Hypothalamus (tissue), 51 donors: ENCODE results near the gene EFL1.
A peak's percentile ranks its signal among the peaks of the same experiment; 100 is the strongest.

ENCODE experiments used
- DNase-seq, 51 donors: peaks; one replicate each; lab custom pipeline; 2025; lab: John Stamatoyannopoulos, UW

EFL1 gene

DNA sequence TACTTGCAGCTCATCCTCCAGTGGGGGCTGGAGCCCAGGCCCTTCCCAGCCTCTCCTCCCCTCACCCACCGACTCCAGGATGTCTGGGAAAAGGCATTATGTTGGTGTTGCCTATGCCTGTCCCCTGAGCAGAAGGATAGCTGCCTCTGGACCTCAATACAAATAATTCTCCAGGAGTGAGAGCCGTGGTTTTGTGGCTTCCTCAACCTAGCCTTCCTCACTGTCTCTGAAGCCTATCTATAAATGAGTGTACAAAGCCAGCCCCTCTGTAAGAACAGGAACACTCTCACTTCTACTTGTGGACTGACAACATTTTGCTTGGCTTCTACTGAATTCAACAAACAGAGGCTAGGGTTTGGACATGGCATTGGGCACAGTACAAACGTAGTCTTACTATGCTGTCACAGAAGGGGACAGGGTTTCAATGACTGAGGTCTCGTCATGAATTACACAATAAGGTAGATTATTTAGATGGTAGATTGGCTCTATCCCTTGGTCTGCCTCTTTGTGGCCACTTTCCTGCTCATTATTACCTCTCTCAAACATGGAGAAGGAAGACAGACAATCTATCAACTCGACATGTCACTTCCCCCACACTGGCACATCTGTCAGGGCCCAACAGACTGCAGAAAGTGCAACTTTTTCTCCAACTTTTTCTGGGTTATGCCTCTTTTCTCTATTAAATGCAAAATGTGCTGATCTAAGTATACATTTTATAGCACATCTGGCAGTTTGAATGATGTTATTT lies 134.0 kb downstream of the EFL1 start:
- DNase-seq = no peak

DNA sequence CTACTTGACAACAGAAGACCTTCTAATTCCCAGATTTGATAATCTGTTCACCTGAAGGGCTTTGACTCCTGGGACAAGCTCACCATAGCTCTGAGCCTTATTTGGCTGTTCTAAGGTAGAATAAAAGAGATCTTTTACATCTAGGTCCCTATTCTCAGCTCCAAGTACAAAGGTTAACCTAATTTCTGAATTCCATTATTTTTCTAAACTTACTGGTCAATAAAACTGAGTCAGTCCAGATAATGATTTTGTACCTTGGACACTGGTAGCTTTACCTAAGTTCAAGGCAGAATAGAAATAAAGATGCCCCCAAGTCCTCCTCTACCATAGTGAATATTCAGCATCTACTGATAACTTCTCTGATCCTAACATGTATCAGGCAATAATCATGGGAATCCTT lies 135.0 kb downstream of the EFL1 start:
- DNase-seq = no peak

DNA sequence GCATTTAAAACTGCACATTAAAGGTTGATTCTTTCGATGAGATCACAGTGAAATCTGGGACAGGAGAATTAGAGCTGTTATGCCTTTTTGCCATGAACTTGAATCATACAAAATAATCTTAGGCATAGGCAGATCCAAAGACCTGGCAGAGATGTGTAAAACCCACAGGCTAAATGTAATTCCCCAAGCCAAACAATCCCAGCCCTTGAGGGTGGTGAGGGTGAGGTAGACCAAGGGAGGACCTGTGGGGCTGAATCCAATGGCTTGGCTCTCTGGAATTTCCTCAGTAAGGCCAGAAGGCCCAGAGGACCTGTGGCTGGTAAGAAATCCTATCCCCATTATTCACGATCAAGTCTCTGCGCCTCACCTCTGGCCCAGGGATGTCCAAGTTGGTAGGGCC lies 136.2 kb downstream of the EFL1 start:
- no peak for DNase-seq

DNA sequence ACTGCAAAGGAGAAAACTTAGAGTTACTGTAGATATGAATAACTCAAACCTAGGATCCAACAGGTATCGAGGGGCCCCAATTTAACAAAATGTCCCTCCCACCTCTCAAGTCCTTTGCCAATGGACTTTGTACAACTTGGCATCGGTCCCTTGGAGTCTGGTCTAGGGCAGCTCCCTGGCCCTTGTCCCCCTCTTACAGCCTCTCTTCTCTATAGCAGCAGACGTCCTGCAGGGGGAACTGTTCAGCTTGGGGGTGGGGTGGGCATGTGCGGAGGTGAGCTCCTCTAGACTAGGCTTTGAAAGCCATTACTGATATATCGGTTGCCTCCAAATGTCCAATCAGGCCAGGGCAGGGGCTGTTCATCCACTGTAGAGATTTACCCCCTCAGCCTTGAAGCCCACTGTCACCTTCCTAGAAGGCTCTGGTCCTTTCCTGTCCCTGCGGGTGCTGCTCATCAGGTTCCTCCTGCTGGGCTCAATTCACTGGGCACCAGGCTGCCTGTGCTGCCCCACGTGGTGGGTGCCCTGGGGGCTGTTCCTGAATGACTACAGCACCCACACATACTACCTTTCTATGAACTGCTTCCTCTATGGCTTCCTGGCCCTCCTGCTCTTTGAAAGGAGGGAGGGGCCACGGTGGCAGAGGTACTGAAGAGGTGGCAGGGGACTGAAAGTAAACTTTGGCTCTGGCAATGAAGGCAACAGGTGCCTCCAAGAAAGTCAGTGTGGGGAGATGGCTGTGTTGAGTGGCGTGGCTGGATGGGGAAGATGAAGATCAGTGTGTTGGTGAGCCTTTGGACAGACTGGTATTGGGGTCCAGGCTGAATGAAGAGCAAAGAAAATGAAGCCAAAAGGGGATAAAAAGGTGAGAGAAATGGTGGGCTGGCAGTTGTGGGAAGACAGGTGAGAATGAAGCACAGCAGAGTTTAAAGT lies 137.9 kb downstream of the EFL1 start:
- DNase-seq = no peak

DNA sequence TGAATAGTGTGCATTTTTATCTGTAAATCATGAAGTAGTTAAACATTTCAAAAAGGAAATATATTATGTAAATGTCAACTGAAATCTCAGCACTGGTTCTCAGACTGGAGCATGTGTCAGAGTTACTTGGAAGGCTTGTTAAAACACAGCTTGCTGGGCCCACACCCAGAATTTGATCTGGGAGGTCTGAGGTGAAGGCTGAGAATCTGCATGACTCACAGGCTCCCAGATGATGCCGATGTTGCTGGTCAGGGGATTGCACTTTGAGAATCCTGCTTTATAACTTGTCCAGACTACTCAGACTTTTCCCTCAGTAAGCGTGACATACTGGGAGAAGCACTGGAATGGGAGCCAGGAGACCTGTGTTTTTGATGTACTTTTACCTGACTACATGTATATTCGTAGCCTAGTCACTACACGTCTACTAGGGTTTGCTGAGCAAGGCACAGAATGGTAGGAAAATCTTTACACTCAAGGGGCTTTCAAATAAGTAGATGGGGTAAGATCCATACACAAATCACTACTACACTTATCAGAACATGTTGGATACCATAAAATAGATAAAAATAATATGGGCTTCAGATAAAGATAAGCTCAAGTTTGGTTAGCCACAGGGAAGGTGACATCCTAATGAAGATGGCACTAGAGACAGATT lies 139.7 kb downstream of the EFL1 start:
- DNase-seq = no peak

DNA sequence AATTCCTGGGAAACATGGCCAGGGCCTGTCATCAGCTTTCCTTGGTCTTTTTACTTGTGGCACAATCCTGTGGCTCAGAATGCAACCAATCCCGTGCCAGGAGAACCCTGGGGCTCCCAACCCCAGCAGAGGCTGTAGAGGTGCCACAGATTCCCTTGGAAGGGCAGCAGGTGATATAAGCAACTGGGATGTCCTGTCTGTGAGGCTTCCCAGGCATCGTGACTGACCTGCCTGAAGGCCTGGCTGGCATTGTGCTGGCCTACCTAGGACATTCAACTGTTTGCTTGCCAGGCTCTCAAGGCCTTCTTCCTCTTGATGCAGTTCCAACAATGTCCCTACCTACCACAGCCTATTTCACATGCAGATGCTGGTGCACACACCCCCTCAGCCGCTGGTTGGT lies 144.5 kb downstream of the EFL1 start:
- no peak for DNase-seq

DNA sequence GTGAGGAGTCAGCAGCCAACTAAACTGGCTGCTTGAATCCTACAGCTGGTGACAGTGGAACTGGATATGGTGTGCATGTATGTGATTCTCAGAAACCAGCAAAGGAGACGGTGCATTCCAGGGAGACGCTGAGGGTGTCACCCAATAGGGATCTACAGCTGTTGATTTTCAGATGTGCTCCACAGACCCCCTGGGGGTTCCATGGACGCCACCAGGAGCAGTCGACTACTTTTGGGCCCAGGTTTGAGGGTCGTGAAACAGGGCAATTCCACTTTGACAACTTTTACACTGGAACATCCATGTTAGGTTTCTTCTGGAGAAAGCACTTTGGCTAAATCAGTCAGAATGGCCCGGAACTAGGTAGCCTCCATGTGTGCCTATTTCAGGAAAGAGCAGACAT lies 145.2 kb downstream of the EFL1 start:
- DNase-seq = no peak

DNA sequence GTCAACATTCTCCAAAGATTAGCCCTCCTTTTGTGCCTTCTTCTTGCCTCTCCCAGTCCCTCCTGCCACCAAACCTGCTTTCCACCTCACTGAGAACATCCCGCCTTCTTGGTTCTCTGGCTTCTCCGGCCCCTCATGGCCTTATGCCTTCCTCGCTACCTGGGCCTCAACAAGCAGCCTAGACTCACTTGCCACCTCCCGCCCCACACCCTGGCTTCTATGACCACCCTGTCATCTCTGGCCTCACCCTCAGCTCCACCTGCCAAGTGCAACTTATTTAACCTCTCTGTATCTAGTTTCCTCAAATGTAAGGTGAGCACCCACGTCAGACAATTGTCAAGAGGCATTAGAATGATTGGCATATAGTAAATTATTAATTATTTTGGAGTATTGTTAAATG lies 147.9 kb downstream of the EFL1 start:
- DNase-seq = no peak

DNA sequence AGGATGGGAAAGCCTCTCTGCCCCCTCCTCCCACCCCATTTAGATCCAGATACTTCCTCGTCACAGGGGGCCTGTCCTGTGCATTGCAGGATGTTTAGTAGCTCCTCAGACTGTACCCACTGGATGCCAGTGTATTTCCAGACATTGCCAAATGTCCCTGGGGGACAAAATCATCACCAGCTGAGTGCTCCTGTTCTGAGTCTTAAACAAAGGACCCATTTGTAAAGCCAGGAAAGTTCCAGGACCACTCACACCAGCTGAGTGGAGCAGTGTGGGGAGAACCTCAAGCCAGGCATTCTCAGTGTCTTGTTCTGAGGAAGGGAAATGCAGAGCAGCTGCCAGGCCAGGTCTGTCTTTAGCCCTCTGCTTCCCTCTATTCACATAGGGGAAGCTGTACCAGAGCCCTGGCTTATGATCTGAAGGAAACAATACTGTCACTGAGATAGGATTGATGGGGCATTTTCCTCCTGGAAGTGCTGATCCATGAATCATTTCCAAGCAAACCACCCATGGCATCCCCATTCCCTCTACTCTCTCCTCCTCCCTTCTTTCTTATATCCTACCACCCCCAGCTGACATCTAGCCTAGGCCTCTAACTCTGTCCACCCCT lies 149.3 kb downstream of the EFL1 start:
- DNase-seq = no peak

DNA sequence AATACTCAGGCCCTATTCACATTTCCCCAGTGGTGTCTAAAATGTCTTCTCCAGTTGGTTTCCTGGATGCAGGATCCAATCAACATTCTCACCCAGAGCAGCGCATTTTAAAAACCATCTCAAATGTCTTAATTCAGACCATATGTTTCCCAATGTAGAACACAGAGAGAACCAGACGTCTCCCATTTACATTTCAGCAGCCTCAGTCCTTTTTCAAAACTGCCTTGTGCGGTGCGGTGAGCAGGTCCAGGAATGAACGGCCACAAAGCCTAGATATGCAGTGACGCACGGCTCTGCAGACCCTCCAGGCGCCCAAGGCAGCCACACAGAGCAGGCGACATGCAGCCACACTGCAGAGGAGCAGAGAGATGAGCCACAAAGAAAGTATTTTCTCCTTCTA lies 150.6 kb downstream of the EFL1 start:
- no peak for DNase-seq

DNA sequence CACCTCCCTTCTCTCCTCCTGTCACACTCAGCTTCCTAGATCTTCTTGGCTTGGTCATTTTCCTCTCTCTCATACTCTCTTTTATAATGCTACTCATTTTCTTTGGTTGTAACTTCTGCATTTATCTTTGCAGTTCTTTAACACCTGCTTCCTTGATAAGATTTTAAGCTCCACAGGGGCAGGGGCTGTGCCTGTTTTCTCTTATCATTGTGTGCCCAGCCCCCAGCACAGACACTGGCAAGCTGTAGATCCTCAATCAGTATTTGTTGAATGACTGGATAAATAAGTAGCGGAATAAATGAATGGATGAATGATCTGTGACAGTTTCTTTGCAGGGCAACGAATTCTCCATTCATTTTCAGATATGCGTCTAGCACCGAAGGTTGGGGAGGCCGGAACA lies 152.4 kb downstream of the EFL1 start:
- no peak for DNase-seq

DNA sequence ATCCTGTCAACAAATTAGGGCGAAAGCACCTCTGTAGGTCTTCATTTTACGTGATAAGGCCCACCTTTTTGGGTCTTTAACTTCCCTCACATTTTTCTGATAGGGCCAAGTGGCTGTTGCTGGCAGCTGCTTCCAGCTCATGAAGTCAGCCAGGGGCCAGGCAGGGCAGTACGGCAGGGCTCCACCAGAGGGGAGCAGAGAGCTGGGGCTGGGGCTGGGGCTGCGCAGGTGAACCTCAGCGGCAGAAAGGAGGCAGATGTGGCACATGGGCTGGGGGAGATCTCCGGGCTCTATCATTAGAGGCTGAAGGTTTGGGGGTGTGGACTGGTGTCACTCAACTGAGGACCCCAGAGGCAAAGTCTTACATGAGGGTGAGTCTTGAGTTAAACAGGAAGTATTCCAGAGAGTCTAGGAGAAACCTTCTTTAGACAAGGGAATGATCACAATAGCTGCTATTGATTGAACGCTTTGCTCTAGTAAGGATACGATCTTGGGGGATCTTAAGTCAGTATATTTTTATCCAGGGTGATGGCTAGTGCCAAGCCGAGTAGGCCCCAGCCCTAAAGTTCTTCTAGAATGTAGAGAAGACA lies 153.9 kb downstream of the EFL1 start:
- peak in 17 of 51 donors; percentile 0 to 52 (median 5) for DNase-seq

DNA sequence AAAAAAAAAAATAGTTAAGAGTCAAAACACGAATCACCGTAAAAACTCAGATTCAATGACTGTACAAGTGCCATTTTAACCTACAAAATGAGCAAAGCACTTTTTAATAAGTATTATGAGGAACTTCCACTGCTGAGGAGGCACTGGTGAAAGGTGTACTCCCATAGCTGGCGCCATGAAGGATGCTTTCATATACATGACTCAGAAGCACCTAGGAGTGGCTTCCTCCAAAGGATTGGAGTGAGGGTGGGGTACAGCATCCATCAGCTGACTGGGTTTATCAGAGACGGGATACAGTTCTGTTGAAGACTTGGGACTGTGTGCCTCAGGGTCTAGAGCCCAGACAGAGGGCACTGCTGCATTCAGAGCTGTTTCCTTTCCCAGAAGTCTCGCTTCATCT lies 155.9 kb downstream of the EFL1 start:
- no peak for DNase-seq

DNA sequence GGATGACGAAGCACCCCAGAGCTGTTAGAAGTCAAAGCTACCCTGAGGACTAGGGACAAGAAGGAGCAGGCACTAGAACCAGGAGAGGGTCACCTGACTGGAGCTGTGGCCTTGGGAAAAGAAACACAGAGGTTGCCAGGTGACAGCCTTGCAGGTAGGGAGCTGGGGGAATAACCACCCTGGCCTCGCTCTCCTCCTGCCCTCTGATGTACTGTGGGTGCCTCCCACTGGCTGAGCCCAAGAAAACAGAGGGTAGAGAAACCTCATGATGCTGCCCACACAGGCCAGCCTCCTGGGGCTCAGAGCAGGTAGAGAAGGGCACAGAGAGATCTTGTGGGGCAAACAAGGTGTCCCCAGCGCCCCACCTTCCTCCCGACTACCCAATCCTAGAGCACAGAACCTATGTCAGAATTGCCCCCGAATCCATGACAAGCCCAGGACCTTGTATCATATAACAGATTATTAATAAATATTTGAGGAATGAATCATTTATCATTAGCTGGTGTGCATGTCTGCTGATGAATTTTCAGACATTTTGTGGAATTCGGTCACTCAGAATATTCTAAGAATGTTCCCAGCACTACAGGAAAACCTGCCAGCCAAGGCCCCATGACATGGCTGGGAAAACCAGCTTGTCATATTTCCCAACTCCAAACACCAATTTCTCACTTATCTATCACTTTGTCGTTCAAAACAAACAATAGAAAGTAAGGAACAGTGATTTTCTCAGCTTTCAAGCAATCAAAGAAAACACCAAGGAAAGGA lies 156.9 kb downstream of the EFL1 start:
- no peak for DNase-seq

DNA sequence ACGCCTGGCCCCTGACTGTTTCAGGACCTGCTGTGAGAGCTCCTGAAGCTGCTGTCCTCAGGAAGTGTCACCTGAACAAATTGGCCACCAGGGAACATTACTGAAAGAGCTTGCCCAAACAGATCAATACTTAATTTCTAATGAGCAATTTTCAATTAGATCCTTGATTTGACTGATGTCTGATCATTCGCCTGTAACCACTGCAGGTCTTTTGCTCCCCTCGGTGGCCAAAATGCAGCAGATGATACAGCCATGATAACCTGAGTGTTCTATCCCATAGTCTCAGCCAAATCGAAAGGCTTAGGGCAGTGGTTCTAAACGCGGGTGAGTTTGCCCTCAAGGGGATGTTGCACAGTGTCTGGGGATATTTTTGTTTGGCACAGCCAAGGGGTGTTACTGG lies 159.1 kb downstream of the EFL1 start:
- DNase-seq = no peak

DNA sequence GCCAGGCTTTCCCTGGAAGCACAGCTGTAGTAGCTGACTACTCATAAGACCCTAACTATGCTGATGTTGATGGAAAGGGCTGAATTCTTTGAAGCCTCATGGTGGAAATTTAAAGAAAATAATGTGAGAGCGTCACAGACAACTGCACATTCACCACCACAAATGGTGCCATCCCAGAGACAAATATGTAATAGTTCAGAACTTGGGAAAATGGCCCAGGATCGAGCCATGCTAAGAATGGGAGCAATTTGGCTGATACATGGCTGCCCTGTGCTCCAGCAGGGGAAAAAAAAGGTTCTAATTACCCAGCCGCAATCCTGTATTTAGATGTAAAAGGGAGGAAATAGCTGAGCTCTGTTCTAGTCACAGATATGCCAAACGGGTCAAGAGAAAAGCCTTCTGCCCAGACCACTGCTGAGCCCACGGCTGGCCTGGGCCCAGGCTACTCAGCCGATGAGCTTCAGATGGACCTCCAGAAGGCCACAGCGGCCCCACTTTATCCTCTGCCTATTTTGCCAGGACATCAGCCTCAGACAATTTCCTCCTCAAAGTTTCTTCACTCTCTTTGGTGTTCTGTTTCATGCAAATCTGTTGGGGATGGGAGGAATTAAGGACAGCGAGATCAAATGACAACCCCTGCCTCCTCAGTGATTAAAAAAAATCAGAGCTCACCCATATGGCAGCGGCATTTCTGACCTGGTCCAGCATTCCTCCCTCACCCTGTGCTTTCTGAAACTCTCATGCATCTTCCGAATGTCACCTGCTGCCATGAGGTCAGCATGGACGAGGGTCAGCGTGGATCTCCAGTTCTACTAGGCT lies 162.2 kb downstream of the EFL1 start:
- no peak for DNase-seq

DNA sequence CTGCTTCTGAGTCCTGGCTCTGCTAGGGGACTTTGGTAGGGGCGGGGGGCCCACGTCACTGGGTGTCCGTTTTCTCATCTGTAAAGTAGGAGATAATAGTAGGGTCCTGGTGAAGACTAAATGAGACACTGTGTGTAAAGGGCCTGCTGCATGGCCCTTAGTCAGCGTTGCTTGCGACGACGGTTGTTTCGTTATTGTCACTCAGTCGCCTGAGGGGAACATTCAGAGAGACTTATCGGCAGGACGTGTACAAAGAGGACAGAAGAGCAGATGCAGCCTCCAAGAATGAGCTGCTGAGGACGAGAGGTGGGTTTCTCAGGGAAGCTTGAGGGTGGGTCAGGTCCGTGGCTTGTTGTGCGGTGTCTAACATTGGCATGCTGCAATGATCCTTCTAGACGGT lies 163.9 kb downstream of the EFL1 start:
- DNase-seq = no peak

DNA sequence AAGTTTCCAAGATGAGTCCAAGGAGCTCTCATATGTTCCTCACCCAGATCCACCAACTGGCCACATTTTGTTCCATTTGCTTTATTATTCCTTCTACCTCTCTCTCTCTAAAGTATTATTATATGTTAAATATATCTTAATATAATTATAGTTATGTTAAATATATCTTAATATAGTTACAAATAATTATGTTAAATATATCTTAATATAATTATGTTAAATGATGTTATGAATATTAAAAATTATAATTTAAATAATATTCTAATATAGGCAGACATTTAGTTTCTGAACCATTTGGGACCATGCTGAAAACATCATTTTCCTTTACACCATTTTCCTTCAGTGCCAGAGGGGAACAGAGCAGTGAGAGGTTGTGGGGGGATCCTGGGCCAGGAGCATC lies 166.7 kb downstream of the EFL1 start:
- no peak for DNase-seq

DNA sequence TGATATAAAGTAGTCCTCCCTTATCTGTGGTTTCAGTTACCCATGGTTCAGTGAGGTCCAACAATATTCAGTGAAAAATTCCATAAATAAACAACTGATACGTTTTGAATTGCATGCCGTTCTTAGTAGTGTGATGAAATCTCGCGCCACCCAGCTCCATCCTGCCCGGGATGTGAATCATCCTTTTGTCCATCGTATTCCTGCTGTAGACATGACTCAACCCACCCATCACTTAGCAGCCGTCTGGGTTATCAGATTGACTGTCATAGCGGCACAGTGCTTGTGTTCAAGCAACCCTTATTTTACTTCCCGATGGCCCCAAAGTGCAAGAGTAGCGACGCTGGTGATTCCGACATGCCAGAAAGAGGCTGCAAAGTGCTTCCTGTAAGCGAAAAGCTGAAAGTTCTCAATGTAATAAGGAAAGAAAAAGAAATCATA lies 168.7 kb downstream of the EFL1 start:
- DNase-seq = no peak
